Measurements from ENCODE around the gene TTLL5. TPM values are rescaled to one million over a fixed set of nuclear protein-coding genes. Genes with fewer than 3 reads are reported as not detected.

TTLL5 gene
- total and polyA plus RNA-seq, 2 of the 4 experiments (the other 2 are of a cell fraction): 11.9 to 16.7 TPM

GRCh38 chr14:75978249-75978731, 317.2 kb downstream of the TTLL5 start:
- Histone ChIP-seq H3K27me3 (ENCODE audit: control insufficient read depth, insufficient read depth, low read length) (no peaks in the 10 kb centered on the region; the same call in none of the 2 replicates), H4K91ac (ENCODE audit: insufficient read depth, low read depth, low read length) (no peak overlapping the region), H2BK15ac (ENCODE audit: low read depth, low read length) (no peak overlapping the region), H3K9ac (ENCODE audit: low read depth, low read length) (no peak overlapping the region), H4K8ac (ENCODE audit: low read depth in 2 of 2, low read length in 2 of 2) (no peak overlapping the region), H3K4me3 (ENCODE audit: insufficient read depth, low read depth, low read length) (no peak overlapping the region), H3K23ac (ENCODE audit: low read depth, low read length) (no peak overlapping the region), H3K4me2 (ENCODE audit: low read depth, low read length) (no peak overlapping the region), H2AK5ac (ENCODE audit: low read depth, low read length) (no peak overlapping the region), H4K20me1 (ENCODE audit: insufficient read depth, low read length) (no peaks in the 10 kb centered on the region), H3K9me1 (ENCODE audit: insufficient read depth, low read length) (no peaks in the 10 kb centered on the region), H3K79me1 (ENCODE audit: low read depth in 1 of 2, low read length in 2 of 2) (no peaks in the 10 kb centered on the region), H2AK9ac (replicated peaks; ENCODE audit: low read depth, low read length, poor library complexity) (no peak overlapping the region), H3K14ac (replicated peaks; ENCODE audit: low read depth, low read length) (no peak overlapping the region), H2BK5ac (ENCODE audit: low read depth, low read length, poor library complexity, severe bottlenecking) (no peak overlapping the region), H2AFZ (replicated peaks; ENCODE audit: low read length, poor library complexity) (no peak overlapping the region), H3K9me3 (ENCODE audit: control insufficient read depth, insufficient read depth, low read length) (no peaks in the 10 kb centered on the region), H2BK120ac (ENCODE audit: low read depth, low read length) (no peak overlapping the region), H3K27ac (ENCODE audit: insufficient read depth, low read length) (no peak overlapping the region), H3K56ac (ENCODE audit: extremely low read depth, insufficient read depth, low read length) (no peak overlapping the region), H3K4me1 (ENCODE audit: control insufficient read depth, insufficient read depth, low read length) (peaks cover 7% of the 10 kb centered on the region; the same call in 1 of the 2 replicates), H2BK20ac (ENCODE audit: low read depth, low read length) (no peak overlapping the region), H3K36me3 (ENCODE audit: control insufficient read depth, insufficient read depth, low read length) (no peaks in the 10 kb centered on the region), H3K4ac (ENCODE audit: low read depth, low read length) (no peak overlapping the region), H4K5ac (ENCODE audit: low read depth, low read length) (no peak overlapping the region), H3K18ac (ENCODE audit: low read depth, low read length) (no peak overlapping the region)
- in situ Hi-C loops (cut with MboI; ENCODE audit: low sequenced_read_pairs) (loop anchor here (25.0 kb wide), 1 partner anchor 1084 kb away; no protein-coding TSS in a partner anchor), dilution Hi-C loops (cut with HindIII; ENCODE audit: low sequenced_read_pairs, unreplicated experiment) (no loop called here), intact Hi-C loops (cut with micrococcal nuclease) (no loop called here)
- TF ChIP-seq BHLHE40 (IDR thresholded peaks at IDR 0.05; ENCODE audit: low read depth, low read length): no peak
- ATAC-seq (ENCODE audit: low read depth) (no peak), DNase-seq (no peak)
- CTCF ChIA-PET: interaction anchor here (0.9 to 5.3 kb wide), 4 partner anchors 16 to 268 kb away, joined by 3 to 63 read pairs (median 13); no protein-coding TSS in a partner anchor
- WGBS, 2 experiments (ENCODE audit: extremely low coverage in 2 of 2, insufficient read length in 1 of 2): 86% methylated on average over 3 of the region's 10 CpGs; no CpG with 5 or more reads in 1 of the 2 experiments
- no TSS peak for BruUV-seq (replicated peaks)
- POLR2A ChIA-PET (ENCODE audit: unreplicated experiment): no interaction called here
